ENCODE measurements around the gene EXOC8.
"Not testable (repeated sequence)": the region's sequence is repeated elsewhere in the genome, so short reads cannot be mapped to it uniquely, and the experiment has no call there.

EXOC8 gene

DNA sequence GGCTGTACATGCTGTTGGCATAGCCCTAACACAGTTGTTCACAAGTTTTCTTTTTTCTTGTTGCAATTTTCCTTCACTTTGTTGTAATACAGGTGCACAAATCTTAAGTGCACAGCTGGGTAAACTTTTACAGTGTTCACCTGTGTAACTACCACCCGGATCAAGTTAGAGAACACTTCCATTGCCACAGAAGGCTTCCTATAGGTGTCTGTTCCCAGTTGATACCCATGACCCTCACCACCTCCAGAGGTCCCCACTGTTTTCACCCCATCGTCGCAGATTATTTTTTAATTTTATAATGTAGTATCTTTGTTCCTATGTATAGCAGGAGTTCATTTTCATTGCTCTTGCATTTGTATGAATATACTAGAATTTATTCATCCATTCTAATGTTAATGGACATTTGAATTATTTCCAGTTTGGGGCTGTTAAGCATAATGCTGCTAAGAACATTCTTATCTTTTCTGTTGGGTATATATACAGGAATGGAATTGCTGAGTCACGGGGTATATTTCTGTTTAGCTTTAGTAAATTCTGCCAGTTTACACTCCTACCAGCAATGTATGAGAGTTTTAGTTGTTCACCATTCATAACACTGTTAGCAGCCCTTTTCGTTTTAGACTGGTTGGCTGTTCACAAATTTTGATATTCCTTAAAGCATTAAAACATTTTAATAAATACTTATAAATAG, 16.8 kb upstream of the EXOC8 start:
- H3K4me3 ChIP-seq (replicated peaks in 1 of 2; ENCODE audit: low read depth in 2 of 2, low read length in 2 of 2): no peak overlapping the region
- TF ChIP-seq, protein P1, sequence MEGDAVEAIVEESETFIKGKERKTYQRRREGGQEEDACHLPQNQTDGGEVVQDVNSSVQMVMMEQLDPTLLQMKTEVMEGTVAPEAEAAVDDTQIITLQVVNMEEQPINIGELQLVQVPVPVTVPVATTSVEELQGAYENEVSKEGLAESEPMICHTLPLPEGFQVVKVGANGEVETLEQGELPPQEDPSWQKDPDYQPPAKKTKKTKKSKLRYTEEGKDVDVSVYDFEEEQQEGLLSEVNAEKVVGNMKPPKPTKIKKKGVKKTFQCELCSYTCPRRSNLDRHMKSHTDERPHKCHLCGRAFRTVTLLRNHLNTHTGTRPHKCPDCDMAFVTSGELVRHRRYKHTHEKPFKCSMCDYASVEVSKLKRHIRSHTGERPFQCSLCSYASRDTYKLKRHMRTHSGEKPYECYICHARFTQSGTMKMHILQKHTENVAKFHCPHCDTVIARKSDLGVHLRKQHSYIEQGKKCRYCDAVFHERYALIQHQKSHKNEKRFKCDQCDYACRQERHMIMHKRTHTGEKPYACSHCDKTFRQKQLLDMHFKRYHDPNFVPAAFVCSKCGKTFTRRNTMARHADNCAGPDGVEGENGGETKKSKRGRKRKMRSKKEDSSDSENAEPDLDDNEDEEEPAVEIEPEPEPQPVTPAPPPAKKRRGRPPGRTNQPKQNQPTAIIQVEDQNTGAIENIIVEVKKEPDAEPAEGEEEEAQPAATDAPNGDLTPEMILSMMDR (IDR thresholded peaks at IDR 0.05; ENCODE audit: low read depth, low read length): no peak
- DNase-seq (ENCODE audit: low read depth in 2 of 2): peak; percentile 44 to 64

DNA sequence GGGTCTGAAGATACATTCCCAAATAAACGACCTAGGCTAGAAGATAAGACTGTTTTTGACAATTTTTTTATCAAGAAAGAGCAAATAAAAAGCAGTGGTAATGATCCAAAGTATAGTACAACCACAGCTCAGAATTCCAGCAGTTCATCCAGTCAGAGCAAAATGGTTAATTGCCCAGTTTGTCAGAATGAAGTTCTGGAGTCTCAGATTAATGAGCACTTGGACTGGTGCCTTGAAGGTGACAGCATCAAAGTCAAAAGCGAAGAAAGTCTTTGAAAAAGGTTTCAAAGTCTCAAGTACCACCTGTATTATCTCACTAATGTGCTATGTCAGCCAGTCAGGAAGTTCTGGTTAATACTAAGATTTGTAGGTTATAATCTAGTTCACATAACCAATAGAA, 15.4 kb upstream of the EXOC8 start:
- DNase-seq (ENCODE audit: low read depth in 2 of 2): no peak
- TF ChIP-seq, protein P1 (IDR thresholded peaks at IDR 0.05; ENCODE audit: low read depth, low read length): no peak
- H3K4me3 ChIP-seq (replicated peaks in 1 of 2; ENCODE audit: low read depth in 2 of 2, low read length in 2 of 2): no peak overlapping the region

DNA sequence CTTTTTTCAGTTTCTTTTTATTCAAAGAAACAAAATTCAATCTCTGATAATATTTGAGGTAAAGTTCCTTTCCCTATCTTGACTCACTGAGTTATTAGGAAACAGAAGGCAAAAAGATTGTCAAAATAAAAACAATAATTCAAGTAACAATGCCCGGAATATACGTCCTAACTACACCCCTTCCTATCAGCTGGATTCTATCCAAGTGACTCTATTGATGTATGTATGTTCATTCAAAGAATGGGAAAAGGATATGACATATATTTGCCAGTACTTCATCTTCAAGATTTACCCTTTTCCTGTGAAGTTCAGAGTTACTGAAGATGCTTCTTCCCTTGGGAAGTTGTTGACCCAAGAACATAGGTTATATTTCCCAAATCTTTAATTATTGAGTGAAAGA, 14.2 kb upstream of the EXOC8 start:
- DNase-seq (ENCODE audit: low read depth in 2 of 2): no peak
- TF ChIP-seq, protein P1 (IDR thresholded peaks at IDR 0.05; ENCODE audit: low read depth, low read length): no peak
- H3K4me3 ChIP-seq (replicated peaks in 1 of 2; ENCODE audit: low read depth in 2 of 2, low read length in 2 of 2): no peak overlapping the region

DNA sequence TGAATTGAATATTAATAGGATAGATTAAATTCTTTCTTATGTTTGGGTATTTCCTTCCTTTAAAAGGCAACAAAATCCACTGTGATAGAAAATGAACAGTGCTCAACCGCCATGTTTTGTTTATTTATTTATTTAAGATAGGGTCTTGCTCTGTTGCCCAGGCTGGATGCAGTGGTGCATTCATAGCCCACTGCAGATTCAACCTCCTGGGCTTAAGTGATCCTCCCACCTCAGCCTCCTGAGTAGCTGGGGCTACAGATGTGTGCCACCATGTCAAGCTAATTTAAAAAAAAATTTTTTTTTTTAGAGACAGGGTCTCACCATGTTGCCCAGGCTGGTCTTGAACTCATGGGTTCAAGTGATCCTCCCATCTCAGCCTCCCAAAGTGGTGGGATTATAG, 11.2 kb upstream of the EXOC8 start:
- not testable (repeated sequence) for H3K4me3 ChIP-seq (replicated peaks in 1 of 2; ENCODE audit: low read depth in 2 of 2, low read length in 2 of 2); DNase-seq (ENCODE audit: low read depth in 2 of 2)

DNA sequence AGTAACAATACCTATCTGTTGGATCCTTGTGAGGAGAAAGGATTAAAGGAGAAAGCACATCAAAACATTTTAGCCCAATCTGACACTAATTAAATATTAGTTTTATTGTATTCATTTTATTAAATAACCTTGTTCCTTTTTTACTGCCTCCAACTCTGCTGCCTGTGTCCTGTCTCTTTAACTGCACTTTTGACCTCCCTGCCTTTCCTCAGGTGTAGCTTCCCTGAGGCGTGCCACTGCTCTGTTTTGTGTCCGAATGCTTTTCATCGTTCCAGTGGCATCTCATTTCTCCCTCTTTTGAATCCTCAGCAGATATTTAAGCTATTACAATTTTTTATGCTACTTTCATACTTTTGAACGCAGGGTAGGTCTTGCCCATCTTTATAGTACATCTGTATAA, 10.8 kb upstream of the EXOC8 start:
- TF ChIP-seq, protein P1 (IDR thresholded peaks at IDR 0.05; ENCODE audit: low read depth, low read length): no peak
- H3K4me3 ChIP-seq (replicated peaks in 1 of 2; ENCODE audit: low read depth in 2 of 2, low read length in 2 of 2): no peak overlapping the region
- no peak for DNase-seq (ENCODE audit: low read depth in 2 of 2)

DNA sequence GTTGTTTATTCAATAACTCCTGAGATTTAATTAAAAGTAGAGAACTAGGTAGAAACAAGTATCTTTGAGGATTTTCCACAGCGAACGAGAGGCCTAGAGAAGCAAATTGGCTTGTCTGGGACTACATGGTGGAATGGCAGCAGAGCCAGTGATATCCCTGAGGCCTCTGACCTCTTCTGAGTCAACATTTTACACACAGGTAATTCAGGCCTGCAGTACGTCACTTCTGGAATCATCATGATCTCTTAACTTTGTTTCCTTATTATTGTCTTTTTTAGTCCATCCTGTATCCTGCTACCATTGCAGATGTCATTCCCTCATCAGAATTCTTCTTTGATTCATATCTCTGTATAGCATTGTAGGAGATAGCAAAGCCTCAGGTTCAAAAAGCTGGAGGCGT, 10.3 kb upstream of the EXOC8 start:
- H3K4me3 ChIP-seq (replicated peaks in 1 of 2; ENCODE audit: low read depth in 2 of 2, low read length in 2 of 2): no peak overlapping the region
- no peak for DNase-seq (ENCODE audit: low read depth in 2 of 2)
- TF ChIP-seq, protein P1 (IDR thresholded peaks at IDR 0.05; ENCODE audit: low read depth, low read length): no peak

DNA sequence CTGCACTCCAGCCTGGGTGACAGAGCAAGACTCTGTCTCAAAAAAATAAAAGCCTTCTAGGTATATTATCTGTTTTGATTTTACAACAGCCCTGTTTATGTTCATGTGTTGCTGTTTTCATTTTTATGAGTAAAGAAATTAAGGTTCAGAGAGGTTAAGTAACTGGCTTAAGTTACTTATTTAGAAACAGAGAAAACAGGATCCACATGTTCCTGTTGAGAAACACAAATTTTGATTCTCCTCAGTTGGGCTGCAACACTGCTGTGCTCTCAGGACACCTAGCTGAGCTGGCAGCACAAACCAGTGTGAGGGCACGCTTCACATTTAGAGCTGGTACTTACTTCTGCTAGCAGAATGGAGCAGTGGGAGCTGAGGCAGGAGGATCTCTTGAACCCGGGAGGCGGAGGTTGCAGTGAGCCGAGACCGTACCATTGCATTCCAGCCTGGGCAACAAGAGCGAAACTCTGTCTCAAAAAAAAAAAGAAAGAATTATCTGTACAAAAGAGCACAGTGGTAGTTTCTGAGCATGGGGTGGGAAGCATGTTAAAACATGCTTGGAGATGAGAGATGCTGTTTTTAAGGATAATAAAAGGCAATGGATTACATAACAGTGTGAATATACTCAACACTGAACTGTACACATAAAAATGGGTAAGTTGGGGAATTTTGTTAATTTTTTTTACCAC, 2.8 kb upstream of the EXOC8 start:
- TF ChIP-seq, protein P1 (IDR thresholded peaks at IDR 0.05; ENCODE audit: low read depth, low read length): no peak
- DNase-seq (ENCODE audit: low read depth in 2 of 2): no peak
- no peak overlapping the region for H3K4me3 ChIP-seq (replicated peaks in 1 of 2; ENCODE audit: low read depth in 2 of 2, low read length in 2 of 2)

Data from cardiac fibroblast (primary cell).